Fibroblast of the aortic adventitia (primary cell): ENCODE data around the gene RPUSD2. TPM values are rescaled to one million over a fixed set of nuclear protein-coding genes. Genes with fewer than 3 reads are reported as not detected.

Experiments used
- DNase-seq: peaks from one replicate; pipeline ENCODE4 v3.0.0-alpha.2; 2010; ENCODE audit warnings: low read depth
- H3K4me3 ChIP-seq: 2 replicates; pipeline ENCODE4 v1.5.1; 2011; ENCODE audit warnings: low read depth, mild to moderate bottlenecking, control low read depth, low read length, moderate library complexity
- CTCF ChIP-seq: IDR thresholded peaks from 2 replicates; pipeline ENCODE4 v1.5.1; 2011; ENCODE audit warnings: mild to moderate bottlenecking, low read length, control low read depth, inconsistent platforms; ENCODE audit not compliant: insufficient read depth
- total RNA-seq: library from RNA; depleted of rRNA; stranded (reverse); fragments of >200 nt; gene quantifications from 2 replicates; pipeline ENCODE4 v1.2.3, GENCODE V29; 2012; ENCODE audit warnings: low replicate concordance

The RPUSD2 gene
- total RNA-seq, 1 donor: 6.2 TPM

- TF ChIP-seq CTCF: no peak
- H3K4me3 ChIP-seq: peak overlapping the region; percentile 1
- peak; percentile 61 for DNase-seq
Measured at GRCh38 chr15:40582726-40583246, 13.7 kb downstream of the RPUSD2 start.

DNA sequence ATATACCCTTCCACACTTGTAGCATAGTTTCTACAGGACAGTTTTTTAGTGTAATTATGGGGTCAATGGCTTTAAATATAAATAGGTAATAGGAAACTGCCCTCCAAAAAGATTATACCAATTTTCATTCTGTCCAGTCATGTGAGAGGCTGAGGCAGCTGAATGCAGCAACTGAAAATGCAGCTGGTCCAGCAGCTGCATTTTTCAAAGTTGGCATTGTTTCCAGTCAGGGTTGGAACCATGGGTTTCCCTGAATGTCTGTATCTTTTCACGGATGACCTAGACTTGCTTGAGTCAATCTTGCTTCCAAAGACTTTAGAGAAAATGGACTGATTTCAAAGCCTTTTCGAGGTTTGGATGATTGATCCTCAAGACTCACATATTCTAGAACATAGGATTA, 15.1 kb downstream of the RPUSD2 start:
- no peak overlapping the region for H3K4me3 ChIP-seq
- no peak for DNase-seq
- TF ChIP-seq CTCF: no peak

GRCh38 chr15:40590667-40591050, 21.6 kb downstream of the RPUSD2 start:
- DNase-seq: peak; percentile 37
- H3K4me3 ChIP-seq: peak overlapping the region; percentile 53
- TF ChIP-seq CTCF: no peak

GRCh38 chr15:40591389-40591788, 22.3 kb downstream of the RPUSD2 start:
- DNase-seq: no peak
- TF ChIP-seq CTCF: no peak
- H3K4me3 ChIP-seq: no peak overlapping the region

DNA sequence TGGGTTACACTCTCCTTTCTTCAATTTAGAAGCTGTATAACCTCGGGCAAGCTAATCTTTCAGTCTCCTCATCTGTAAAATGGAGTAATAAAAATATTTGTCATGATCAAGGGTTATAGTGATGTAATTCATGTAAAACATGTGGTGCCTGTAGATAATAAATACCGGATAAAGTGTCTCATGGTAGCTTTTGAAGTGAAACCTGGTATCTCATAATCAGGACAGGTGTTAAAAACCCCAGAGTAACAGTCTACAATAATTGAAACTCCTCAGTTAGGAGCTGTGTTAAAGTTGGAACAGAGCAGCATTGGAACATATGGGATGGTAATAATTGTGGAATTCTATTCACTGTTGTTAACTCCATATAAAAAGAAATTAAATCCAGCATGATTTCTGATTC, 24.1 kb downstream of the RPUSD2 start:
- H3K4me3 ChIP-seq: no peak overlapping the region
- no peak for DNase-seq

DNA sequence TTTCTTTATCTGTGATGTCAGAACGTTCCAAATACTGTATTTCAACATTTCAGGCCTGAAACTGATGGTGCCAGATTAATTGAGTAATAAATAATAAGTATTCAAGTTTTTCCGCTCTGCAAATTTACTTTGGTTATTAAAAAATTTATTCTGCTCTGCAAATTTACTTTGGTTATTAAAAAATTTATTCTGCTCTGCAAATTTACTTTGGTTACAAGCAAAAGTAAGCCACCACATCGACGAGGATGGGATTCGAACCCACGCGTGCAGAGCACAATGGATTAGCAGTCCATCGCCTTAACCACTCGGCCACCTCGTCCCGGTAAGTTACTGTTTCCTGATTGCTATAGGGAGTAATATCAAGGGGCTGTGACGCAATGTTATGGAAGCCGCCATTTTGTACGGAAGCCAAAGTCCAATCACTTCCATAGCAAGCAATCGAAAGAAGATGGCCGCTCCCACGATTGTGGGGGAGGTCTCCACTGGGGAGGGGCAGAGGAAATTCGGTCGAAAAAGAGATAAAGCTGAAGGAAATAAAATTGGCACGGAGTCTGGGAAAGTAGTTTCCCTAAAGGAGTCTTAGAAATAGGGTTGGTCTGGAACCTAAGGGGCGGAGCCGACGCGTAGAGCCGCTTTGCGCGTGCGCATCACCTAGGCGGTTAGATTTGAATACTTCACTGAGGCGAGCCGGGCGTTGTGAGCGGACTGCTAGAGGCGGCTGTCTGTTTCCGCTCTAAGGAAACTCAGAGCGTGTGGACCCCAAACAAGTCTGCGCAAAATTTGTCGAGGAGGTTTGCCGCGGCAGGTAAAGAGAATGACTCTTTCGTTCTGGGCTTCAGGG, 24.7 kb downstream of the RPUSD2 start, which contains the start of gene KNL1:
KNL1 (plus strand) TSS at position 662 of the 841 bp plus-strand sequence. CDS start 8,683 bp downstream, outside the sequence.
- no peak for TF ChIP-seq CTCF
- peak within 1 kb of the TSS; percentile 88 for H3K4me3 ChIP-seq
- peak; percentile 98 for DNase-seq

More for the DNA sequence above, 24.1 kb downstream of the RPUSD2 start:
- TF ChIP-seq CTCF: no peak
